GM12878 (cell line): Measurements from ENCODE around the gene ARHGAP26. TPM values are rescaled to one million over a fixed set of nuclear protein-coding genes. Genes with fewer than 3 reads are reported as not detected.
A peak's percentile ranks its signal among the peaks of the same experiment; 100 is the strongest.

Source experiments
- BMI1 ChIP-seq: fragments of 450-650 bp; IDR thresholded peaks from 2 replicates; pipeline ENCODE4 v1.6.1; 2016; ENCODE audit warnings: mild to moderate bottlenecking, moderate library complexity, borderline replicate concordance
- BRCA1 ChIP-seq: IDR thresholded peaks from 2 replicates; pipeline ENCODE4 v1.6.1; 2011; ENCODE audit warnings: low read depth, low read length, improper control_type of control experiment
- EP300 ChIP-seq, 2 experiments: fragments of 150-350 bp in 1 of 2; IDR thresholded peaks; 2 replicates each; pipeline ENCODE4 v1.6.1; 2011 to 2012; ENCODE audit warnings: low read depth in 2 of 2, low read length in 2 of 2, borderline replicate concordance in 1 of 2, improper control_type of control experiment in 1 of 2, inconsistent platforms in 1 of 2; ENCODE audit not compliant: control insufficient read depth in 1 of 2
- HDAC2 ChIP-seq: fragments of 200-600 bp; sonication (generic); IDR thresholded peaks from 2 replicates; pipeline ENCODE4 v1.6.1; 2017
- KAT2A ChIP-seq: conservative IDR thresholded peaks from 2 replicates; pipeline ENCODE4 v1.6.1; 2011; ENCODE audit warnings: low read depth, low read length; ENCODE audit not compliant: control insufficient read depth
- MYB ChIP-seq: fragments of 150-350 bp; IDR thresholded peaks from 2 replicates; pipeline ENCODE4 v1.6.1; 2014; ENCODE audit warnings: mild to moderate bottlenecking, low read depth, low read length, borderline replicate concordance
- NBN ChIP-seq: fragments of 450-650 bp; IDR thresholded peaks from 2 replicates; pipeline ENCODE4 v1.6.1; 2016
- NFYB ChIP-seq: IDR thresholded peaks from 2 replicates; pipeline ENCODE4 v1.6.1; 2011; ENCODE audit warnings: low read depth, mild to moderate bottlenecking, low read length, improper control_type of control experiment, moderate library complexity; ENCODE audit not compliant: insufficient read depth
- PAX5 ChIP-seq: IDR thresholded peaks from 2 replicates; pipeline ENCODE4 v1.6.1; 2011; ENCODE audit warnings: low read depth, low read length, borderline replicate concordance
- RAD21 ChIP-seq: IDR thresholded peaks from 2 replicates; pipeline ENCODE4 v1.6.1; 2011; ENCODE audit warnings: mild to moderate bottlenecking, low read depth, low read length, moderate library complexity; ENCODE audit not compliant: insufficient read depth
- RUNX3 ChIP-seq: IDR thresholded peaks from 2 replicates; pipeline ENCODE4 v1.6.1; 2012; ENCODE audit warnings: low read length, inconsistent platforms
- SMAD1 ChIP-seq: fragments of 450-650 bp; IDR thresholded peaks from 2 replicates; pipeline ENCODE4 v1.6.1; 2018; ENCODE audit warnings: mild to moderate bottlenecking, low read depth; ENCODE audit not compliant: partially characterized antibody
- SUZ12 ChIP-seq: fragments of 200-600 bp; sonication (generic); IDR thresholded peaks from one replicate; pipeline ENCODE4 v1.6.1; 2018; ENCODE audit warnings: antibody characterized with exemption, mild to moderate bottlenecking; ENCODE audit not compliant: unreplicated experiment
- TCF12 ChIP-seq: IDR thresholded peaks from 2 replicates; pipeline ENCODE4 v1.6.1; 2011; ENCODE audit warnings: low read depth, mild to moderate bottlenecking, low read length
- polyA plus RNA-seq, 11 experiments: library from polyadenylated mRNA; depleted of rRNA in 4 of 11; unstranded in 6 of 11; stranded (reverse) in 5 of 11; fragments of >200 nt; fragmentation: Nextera tagmentation in 4 of 11; fragmentation: Illumina TruSeq in 1 of 11; extraction: Ambion mirVana in 4 of 11; extraction: Trizol in 1 of 11; gene quantifications; 1 replicate in 1 of 11; 2 replicates in 10 of 11; pipeline versions ENCODE4 v1.2.1 to v1.2.3, GENCODE V29; 2011 to 2016; ENCODE audit warnings: inconsistent platforms in 2 of 11, missing spikeins in 2 of 11, low read depth in 1 of 11
- total RNA-seq, 4 experiments: library from RNA; depleted of rRNA in 3 of 4; stranded (reverse); fragments of >200 nt in 3 of 4; fragmentation: Illumina TruSeq in 1 of 4; extraction: Trizol in 1 of 4; gene quantifications; 2 replicates each; pipeline versions ENCODE4 v1.2.1 to v1.2.3, GENCODE V29; 2013 to 2021
- TF ChIP-seq, protein P1 (sequence below): fragments of 450-650 bp; IDR thresholded peaks from 2 replicates; pipeline ENCODE4 v1.6.1; 2014; ENCODE audit warnings: mild to moderate bottlenecking
- TF ChIP-seq, protein P2 (sequence below), 3 experiments: IDR thresholded peaks in 2 of 3; conservative IDR thresholded peaks in 1 of 3; 2 replicates each; pipeline ENCODE4 v1.5.1; 2011; ENCODE audit warnings: low read depth in 3 of 3, low read length in 3 of 3, mild to moderate bottlenecking in 3 of 3, control low read depth in 2 of 3, moderate library complexity in 2 of 3, inconsistent platforms in 1 of 3, mixed read lengths in 1 of 3; ENCODE audit not compliant: control insufficient read depth in 2 of 3, insufficient read depth in 1 of 3; ENCODE audit errors: extremely low read depth in 1 of 3
- TF ChIP-seq, protein P3 (sequence below): fragments of 450-650 bp; formaldehyde crosslinking; IDR thresholded peaks from 2 replicates; pipeline ENCODE4 v1.4.0; 2020; ENCODE audit warnings: mild to moderate bottlenecking, moderate library complexity
- TF ChIP-seq, protein P4 (sequence below): fragments of 450-650 bp; IDR thresholded peaks from 2 replicates; pipeline ENCODE4 v1.6.1; 2018; ENCODE audit warnings: borderline replicate concordance, mild to moderate bottlenecking; ENCODE audit not compliant: partially characterized antibody

Gene ARHGAP26
- total and polyA plus RNA-seq, 10 of the 15 experiments (the other 5 are each of a cell fraction or from before 2014, with no cell fraction given), result 9.4 to 41.5 (median 19.3) TPM

DNA sequence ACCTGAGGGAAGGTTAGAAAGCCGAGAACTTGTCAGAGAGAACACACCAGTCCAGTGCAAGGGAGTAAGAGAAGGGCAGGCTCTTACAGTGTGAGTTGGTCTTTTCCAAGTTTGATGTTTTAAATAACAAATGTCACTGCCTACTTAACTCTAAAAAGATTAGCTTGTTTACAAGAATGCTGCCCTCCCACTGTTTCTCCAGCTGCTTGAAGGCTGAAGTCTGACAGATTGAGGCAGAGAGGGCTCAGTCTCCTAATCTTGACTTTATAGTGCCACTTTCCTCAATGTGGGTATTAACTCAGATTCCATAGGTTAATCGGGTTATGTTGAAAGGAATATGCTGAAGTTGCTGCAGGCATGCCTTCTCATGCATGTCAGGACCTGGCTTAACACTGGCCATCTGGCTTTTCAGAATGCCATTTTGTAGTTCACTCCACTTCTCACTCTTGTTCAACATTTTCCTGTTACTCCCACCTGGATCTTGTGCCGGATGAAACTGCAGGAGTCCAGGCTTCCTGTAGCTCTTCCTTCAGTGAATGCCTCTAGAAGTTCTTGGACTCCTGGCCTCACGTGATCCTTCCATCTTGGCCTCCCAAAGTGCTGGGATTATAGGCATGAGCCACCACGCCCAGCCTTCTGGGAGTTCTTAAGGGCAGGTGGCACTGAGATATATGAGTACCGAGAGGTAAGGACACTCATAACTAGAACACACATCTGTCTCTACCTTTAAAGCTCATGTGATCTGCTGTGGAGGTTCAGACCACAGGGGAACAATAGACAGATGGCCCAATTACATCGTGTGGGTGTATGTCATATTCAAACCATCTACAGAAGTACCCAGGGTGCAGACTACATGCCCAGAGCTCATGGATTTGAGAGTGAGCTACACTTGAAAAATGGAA lies 249.7 kb downstream of the ARHGAP26 start (continued):
- TF ChIP-seq, protein P1, sequence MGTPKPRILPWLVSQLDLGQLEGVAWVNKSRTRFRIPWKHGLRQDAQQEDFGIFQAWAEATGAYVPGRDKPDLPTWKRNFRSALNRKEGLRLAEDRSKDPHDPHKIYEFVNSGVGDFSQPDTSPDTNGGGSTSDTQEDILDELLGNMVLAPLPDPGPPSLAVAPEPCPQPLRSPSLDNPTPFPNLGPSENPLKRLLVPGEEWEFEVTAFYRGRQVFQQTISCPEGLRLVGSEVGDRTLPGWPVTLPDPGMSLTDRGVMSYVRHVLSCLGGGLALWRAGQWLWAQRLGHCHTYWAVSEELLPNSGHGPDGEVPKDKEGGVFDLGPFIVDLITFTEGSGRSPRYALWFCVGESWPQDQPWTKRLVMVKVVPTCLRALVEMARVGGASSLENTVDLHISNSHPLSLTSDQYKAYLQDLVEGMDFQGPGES, result no peak
- TF ChIP-seq KAT2A, result no peak
- TF ChIP-seq, protein P2, sequence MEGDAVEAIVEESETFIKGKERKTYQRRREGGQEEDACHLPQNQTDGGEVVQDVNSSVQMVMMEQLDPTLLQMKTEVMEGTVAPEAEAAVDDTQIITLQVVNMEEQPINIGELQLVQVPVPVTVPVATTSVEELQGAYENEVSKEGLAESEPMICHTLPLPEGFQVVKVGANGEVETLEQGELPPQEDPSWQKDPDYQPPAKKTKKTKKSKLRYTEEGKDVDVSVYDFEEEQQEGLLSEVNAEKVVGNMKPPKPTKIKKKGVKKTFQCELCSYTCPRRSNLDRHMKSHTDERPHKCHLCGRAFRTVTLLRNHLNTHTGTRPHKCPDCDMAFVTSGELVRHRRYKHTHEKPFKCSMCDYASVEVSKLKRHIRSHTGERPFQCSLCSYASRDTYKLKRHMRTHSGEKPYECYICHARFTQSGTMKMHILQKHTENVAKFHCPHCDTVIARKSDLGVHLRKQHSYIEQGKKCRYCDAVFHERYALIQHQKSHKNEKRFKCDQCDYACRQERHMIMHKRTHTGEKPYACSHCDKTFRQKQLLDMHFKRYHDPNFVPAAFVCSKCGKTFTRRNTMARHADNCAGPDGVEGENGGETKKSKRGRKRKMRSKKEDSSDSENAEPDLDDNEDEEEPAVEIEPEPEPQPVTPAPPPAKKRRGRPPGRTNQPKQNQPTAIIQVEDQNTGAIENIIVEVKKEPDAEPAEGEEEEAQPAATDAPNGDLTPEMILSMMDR (IDR thresholded peaks at IDR 0.05 in 2 of 3, conservative IDR thresholded peaks at IDR 0.05 in 1 of 3; ENCODE audit: control insufficient read depth in 2 of 3, extremely low read depth in 1 of 3, insufficient read depth in 1 of 3, low read depth in 3 of 3, low read length in 3 of 3), result no peak
- TF ChIP-seq HDAC2, result no peak
- TF ChIP-seq NBN, result peak; percentile 94
- TF ChIP-seq BMI1, result peak; percentile 88
- TF ChIP-seq RUNX3, result peak; percentile 97
- TF ChIP-seq EP300 (IDR thresholded peaks at IDR 0.05; ENCODE audit: borderline replicate concordance in 1 of 2, control insufficient read depth in 1 of 2, low read depth in 2 of 2, low read length in 2 of 2), result peak; percentile 98 to 100
- peak; percentile 93 for TF ChIP-seq PAX5
- TF ChIP-seq TCF12, result peak; percentile 99
- no peak for TF ChIP-seq RAD21
- TF ChIP-seq, protein P3, sequence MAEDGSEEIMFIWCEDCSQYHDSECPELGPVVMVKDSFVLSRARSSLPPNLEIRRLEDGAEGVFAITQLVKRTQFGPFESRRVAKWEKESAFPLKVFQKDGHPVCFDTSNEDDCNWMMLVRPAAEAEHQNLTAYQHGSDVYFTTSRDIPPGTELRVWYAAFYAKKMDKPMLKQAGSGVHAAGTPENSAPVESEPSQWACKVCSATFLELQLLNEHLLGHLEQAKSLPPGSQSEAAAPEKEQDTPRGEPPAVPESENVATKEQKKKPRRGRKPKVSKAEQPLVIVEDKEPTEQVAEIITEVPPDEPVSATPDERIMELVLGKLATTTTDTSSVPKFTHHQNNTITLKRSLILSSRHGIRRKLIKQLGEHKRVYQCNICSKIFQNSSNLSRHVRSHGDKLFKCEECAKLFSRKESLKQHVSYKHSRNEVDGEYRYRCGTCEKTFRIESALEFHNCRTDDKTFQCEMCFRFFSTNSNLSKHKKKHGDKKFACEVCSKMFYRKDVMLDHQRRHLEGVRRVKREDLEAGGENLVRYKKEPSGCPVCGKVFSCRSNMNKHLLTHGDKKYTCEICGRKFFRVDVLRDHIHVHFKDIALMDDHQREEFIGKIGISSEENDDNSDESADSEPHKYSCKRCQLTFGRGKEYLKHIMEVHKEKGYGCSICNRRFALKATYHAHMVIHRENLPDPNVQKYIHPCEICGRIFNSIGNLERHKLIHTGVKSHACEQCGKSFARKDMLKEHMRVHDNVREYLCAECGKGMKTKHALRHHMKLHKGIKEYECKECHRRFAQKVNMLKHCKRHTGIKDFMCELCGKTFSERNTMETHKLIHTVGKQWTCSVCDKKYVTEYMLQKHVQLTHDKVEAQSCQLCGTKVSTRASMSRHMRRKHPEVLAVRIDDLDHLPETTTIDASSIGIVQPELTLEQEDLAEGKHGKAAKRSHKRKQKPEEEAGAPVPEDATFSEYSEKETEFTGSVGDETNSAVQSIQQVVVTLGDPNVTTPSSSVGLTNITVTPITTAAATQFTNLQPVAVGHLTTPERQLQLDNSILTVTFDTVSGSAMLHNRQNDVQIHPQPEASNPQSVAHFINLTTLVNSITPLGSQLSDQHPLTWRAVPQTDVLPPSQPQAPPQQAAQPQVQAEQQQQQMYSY (CRISPR knock-in tag), result peak; percentile 67
- TF ChIP-seq BRCA1, result no peak
- TF ChIP-seq, protein P4, sequence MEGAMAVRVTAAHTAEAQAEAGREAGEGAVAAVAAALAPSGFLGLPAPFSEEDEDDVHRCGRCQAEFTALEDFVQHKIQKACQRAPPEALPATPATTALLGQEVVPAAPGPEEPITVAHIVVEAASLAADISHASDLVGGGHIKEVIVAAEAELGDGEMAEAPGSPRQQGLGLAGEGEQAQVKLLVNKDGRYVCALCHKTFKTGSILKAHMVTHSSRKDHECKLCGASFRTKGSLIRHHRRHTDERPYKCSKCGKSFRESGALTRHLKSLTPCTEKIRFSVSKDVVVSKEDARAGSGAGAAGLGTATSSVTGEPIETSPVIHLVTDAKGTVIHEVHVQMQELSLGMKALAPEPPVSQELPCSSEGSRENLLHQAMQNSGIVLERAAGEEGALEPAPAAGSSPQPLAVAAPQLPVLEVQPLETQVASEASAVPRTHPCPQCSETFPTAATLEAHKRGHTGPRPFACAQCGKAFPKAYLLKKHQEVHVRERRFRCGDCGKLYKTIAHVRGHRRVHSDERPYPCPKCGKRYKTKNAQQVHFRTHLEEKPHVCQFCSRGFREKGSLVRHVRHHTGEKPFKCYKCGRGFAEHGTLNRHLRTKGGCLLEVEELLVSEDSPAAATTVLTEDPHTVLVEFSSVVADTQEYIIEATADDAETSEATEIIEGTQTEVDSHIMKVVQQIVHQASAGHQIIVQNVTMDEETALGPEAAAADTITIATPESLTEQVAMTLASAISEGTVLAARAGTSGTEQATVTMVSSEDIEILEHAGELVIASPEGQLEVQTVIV, result no peak
- TF ChIP-seq NFYB, result peak; percentile 57; the same call in 1 of the 2 replicates
- peak; percentile 85 for TF ChIP-seq SMAD1
- TF ChIP-seq MYB, result no peak
- TF ChIP-seq SUZ12, result no peak
